ENCODE results near the gene APBB2.

APBB2 gene

GRCh38 chr4:40833212-40833611 lies 381.1 kb downstream of the APBB2 start:
- DNase-seq (ENCODE audit: low spot score): no peak
- TF ChIP-seq, protein P1, sequence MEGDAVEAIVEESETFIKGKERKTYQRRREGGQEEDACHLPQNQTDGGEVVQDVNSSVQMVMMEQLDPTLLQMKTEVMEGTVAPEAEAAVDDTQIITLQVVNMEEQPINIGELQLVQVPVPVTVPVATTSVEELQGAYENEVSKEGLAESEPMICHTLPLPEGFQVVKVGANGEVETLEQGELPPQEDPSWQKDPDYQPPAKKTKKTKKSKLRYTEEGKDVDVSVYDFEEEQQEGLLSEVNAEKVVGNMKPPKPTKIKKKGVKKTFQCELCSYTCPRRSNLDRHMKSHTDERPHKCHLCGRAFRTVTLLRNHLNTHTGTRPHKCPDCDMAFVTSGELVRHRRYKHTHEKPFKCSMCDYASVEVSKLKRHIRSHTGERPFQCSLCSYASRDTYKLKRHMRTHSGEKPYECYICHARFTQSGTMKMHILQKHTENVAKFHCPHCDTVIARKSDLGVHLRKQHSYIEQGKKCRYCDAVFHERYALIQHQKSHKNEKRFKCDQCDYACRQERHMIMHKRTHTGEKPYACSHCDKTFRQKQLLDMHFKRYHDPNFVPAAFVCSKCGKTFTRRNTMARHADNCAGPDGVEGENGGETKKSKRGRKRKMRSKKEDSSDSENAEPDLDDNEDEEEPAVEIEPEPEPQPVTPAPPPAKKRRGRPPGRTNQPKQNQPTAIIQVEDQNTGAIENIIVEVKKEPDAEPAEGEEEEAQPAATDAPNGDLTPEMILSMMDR (IDR thresholded peaks at IDR 0.05; ENCODE audit: extremely low read depth, missing control alignments): no peak

- DNase-seq (ENCODE audit: low spot score): no peak
- TF ChIP-seq, protein P1 (IDR thresholded peaks at IDR 0.05; ENCODE audit: extremely low read depth, missing control alignments): no peak
Measured at GRCh38 chr4:40832175-40832574, 382.2 kb downstream of the APBB2 start.

- DNase-seq (ENCODE audit: low spot score): no peak
- TF ChIP-seq, protein P1 (IDR thresholded peaks at IDR 0.05; ENCODE audit: extremely low read depth, missing control alignments): no peak
Measured at GRCh38 chr4:40831146-40831907, 383.0 kb downstream of the APBB2 start.

DNA sequence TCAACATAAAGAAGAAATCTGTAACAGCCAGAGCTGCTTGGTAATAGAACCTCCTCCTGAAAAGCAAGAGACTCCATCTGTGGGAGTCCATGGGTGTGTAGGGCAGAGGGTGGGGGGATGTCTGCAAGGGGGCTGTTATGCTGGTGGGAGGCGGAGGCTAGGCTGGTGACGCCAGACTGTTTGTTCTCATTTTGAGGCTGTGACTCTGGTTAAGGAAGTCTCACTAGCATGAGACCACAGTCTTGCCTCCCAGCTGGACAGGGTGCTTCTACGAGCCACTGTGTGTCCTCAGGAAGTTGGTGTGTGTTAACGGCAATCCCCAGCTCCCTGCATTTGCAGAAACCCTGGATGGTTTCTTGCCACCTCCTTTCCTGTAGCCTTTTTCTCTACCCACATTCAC lies 384.8 kb downstream of the APBB2 start:
- DNase-seq (ENCODE audit: low spot score): no peak
- TF ChIP-seq, protein P1 (IDR thresholded peaks at IDR 0.05; ENCODE audit: extremely low read depth, missing control alignments): no peak

GRCh38 chr4:40828661-40829060 lies 385.7 kb downstream of the APBB2 start:
- TF ChIP-seq, protein P1 (IDR thresholded peaks at IDR 0.05; ENCODE audit: extremely low read depth, missing control alignments): no peak
- DNase-seq (ENCODE audit: low spot score): no peak

DNA sequence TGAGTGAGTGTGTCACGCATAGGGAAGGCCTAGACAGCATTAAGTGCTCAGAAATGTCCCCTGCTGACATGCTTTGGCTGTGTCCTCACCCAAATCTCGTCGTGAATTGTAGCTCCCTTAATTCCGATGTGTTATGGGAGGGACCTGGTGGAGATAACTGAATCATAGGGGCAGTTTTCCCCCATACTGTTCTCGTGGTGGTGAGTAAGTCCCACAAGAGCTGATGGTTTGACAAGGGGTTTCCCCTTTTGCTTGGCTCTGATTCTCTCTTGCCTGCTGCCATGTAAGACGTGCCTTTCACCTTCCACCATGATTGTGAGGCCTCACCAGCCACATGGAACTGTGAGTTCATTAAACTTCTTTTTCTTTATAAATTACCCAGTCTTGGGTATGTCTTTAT lies 386.6 kb downstream of the APBB2 start:
- TF ChIP-seq, protein P1 (IDR thresholded peaks at IDR 0.05; ENCODE audit: extremely low read depth, missing control alignments): no peak
- no peak for DNase-seq (ENCODE audit: low spot score)

DNA sequence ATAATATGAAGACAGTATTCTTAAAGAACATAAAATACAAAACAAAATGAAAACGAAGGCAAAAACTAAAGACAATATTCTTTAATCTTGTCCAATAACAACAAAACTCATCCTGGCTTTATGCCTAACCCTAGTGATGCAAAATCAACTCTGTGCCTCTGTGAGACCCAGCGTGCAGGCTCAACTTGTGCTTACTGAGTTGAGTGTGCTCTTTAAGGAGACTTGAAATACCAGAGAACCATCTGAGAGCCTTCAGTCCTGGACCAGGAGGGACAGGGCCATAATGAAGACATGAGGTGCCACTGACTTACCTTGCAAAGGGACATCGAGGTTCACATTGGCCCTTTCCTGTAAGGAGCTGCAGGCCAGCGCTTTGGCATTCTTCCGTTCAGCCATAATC lies 387.5 kb downstream of the APBB2 start:
- DNase-seq (ENCODE audit: low spot score): no peak
- TF ChIP-seq, protein P1 (IDR thresholded peaks at IDR 0.05; ENCODE audit: extremely low read depth, missing control alignments): no peak

All from GM20000 (cell line).